ENCODE results near the gene CHPT1.
"Not testable (repeated sequence)": the region's sequence is repeated elsewhere in the genome, so short reads cannot be mapped to it uniquely, and the experiment has no call there.

The CHPT1 gene

DNA sequence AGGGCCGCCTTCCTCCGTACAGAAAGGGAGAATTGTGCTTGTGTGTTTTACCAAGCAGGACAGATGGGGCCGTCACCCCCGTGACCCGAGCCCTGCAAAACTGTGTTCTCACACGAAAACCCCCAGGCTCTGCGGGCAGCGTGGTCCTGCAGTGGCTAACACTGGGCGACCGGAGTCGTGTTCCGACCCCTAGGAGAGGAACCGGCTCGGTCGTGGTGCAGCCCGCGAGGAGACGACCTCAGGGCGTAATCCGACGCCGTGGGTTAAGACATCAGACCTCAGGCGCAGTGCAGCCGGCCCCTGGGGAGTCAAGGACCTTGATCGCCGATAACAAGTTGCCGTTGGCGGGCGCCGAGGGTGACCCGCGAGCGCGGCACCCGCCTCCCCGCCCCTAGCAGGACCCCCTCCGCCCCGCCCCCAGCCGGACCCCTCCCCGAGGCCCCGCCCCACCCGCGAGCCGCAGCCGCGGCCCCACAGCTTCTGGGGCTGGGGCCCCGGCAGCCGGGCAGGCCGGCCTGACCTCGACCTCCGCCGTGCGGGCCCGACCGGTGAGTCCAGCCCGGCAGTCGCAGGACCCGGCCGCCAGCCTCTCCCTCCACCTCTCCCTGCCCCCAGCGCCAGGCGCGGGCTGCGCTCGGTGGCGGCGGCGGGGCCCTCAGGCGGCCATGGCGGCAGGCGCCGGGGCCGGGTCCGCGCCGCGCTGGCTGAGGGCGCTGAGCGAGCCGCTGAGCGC, at the start of gene CHPT1:
Gene CHPT1, plus strand, starts transcription at position 444 of the 733 bp plus-strand sequence. Its CDS starts 222 bp downstream, at position 666.
- peak; percentile 72 for DNase-seq (ENCODE audit: low spot score)

DNA sequence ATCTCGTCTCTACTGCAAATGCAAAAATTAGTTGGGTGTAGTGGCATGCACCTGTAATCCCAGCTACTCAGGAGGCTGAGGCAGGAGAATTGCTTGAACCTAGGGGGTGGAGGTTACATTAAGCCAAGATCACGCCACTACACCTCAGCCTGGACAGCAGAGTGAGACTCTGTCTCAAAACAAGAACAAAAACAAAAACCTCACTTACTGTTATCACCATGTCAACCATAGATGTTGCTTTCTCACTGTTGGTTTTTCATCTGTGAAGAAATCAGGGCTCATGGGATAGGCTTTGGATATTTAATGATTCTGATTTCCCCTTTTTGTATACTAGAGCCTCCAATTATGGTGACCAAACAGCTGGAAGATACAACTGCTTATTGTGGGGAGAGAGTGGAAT, 49.7 kb upstream of the CHPT1 start:
- no peak for DNase-seq (ENCODE audit: low spot score)

DNA sequence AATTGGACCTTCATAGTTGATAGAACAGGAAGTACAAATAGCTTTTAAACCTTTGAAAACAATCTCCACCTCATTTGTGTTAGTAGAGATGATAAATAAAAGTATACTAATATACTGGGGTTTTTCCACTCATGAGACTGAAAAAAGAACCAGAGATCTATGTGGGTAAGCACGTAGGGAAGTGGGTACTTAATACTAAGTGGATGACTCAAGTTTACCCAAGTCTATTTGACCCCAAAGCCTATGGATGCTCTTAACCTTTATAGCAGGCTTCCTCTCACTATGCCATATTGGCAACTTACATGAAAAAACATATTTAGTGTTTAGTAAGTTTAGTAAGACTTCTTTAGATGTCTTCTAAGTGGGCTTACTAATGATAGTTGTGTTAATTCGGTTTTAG, 49.2 kb upstream of the CHPT1 start:
- DNase-seq (ENCODE audit: low spot score) = no peak

DNA sequence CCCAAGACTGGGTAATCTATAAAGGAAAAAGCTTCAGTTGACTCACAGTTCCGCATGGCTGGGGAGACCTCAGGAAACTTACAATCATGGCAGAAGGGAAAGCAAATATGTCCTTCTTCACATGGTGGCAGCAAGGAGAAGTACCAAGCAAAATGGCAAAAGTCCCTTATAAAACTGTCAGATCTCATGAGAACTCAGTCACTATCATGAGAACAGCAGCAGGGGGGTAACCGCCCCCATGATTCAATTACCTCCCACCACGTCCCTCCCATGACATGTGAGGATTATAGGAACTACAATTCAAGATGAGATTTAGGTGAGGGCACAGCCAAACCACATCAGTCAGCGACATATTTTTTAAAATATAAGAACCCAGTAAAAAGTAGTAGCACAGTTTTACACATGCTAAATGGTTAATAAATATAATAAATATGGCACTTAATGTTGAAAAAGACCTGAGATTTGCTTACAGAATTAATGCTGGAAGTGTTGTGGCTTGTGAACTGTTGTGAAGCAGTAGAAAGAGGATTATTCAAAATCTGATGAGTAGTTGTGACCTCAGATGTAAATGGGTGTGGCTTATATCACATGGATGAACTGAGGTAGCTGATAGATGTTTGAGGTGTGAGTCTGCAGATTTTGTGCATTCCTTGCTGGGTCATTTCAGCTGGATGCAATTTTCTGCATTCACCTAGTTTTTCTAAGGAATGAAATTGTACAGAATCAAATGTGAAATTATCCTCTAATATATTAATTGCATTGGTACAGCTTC, 46.9 kb upstream of the CHPT1 start:
- DNase-seq (ENCODE audit: low spot score) = no peak

DNA sequence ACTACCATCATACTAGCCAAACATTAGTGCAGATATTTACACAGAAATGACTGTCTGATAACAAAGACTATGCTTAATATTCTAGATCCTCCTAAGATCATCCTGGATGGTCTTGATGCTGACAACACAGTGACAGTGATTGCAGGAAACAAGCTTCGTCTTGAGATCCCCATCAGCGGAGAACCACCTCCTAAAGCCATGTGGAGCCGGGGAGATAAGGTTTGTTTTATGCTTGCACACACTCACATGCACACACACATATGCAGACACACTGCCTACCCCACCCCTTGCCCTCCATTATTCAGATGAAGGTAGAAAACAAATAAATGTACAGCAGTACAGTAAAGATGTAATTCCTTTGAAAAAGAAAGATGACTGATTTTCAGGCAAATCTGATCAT, 44.4 kb upstream of the CHPT1 start:
- no peak for DNase-seq (ENCODE audit: low spot score)

DNA sequence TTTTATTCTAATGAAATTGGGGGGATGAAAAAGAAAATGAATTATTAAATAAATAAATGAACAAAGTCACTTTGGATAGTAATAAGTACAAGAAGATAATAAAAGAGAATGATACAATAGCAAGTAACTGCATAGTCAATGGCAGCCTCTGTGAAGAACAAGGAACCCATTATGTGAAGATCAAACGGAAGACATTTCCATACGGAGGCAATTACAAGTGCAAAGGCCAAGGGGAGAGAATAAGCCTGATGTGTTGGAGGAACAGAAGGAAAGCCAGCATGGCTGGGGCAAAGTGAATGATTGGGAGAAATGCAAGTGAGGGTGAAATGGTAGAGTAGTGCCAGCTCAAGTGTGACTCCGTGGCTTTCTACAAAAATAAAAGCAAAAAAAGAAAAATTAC, 43.9 kb upstream of the CHPT1 start:
- no peak for DNase-seq (ENCODE audit: low spot score)

DNA sequence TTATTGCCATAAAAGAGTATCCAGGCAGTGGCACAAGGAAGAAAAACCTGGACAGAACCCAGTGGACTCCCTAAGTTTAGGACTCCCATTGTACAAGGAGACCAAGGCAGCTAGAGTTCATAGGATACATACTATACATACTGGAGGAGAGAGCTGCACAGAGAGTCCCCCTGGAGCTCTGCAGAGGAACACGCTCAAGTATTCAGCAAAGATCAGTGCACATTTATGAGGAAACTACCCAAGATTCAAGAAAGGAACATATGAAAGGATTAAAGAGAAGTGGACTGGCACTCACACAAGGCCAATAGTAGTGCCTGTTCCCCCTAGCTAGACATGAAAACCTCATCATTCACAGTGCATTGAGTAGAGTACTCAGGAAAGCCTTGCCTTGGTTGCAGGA, 43.0 kb upstream of the CHPT1 start:
- no peak for DNase-seq (ENCODE audit: low spot score)

DNA sequence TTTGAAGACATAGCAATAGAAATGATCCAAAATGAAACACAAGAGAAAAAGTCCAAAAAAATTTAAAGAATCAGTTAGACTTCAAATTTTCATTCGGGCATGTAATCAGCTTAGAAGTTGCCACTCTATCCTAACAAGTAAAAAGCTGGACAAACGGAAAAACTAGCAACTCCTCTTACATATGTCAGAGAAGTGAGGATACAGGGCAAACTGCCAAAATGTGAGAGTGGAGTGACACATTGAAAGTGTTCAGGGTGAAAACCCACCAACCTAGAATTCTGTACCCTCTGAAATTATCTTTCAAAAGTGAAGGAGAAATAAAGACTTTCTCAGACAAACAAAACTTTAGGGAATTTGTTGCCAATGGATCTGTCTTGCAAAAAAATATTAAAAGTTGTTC, 42.0 kb upstream of the CHPT1 start:
- no peak for DNase-seq (ENCODE audit: low spot score)

DNA sequence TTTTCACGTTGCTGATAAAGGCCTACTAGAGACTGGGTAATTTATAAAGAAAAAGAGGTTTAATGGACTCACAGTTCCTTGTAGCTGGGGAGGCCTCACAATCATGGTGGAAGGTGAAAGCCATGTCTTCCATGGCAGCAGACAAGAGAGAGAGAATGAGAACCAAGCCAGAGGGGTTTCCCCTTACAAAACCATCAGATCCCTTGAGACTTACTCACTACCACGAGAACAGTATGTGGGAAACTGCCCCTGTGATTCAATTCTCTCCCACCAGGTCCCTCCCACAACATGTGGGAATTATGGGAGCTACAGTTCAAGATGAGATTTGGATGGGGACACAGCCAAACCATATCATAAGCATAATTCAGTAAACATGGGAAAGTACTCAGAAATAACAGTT, 36.8 kb upstream of the CHPT1 start:
- DNase-seq (ENCODE audit: low spot score) = not testable (repeated sequence)

DNA sequence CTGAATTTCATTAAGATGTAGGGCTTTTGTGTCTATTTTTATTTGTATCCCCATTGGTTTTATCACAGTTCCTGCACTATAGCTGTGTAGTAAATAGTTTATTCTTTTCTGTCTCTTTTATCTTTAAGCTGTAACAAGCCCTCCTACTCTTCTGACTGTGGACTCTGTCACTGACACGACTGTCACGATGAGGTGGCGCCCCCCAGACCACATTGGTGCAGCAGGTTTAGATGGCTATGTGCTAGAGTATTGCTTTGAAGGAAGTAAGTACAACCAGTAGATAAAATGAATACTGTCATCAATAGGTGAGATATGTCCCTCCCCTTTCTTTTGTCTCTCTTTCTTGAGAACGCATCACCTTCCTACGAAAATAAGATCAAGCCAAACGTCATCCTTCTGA, 34.1 kb upstream of the CHPT1 start:
- no peak for DNase-seq (ENCODE audit: low spot score)

DNA sequence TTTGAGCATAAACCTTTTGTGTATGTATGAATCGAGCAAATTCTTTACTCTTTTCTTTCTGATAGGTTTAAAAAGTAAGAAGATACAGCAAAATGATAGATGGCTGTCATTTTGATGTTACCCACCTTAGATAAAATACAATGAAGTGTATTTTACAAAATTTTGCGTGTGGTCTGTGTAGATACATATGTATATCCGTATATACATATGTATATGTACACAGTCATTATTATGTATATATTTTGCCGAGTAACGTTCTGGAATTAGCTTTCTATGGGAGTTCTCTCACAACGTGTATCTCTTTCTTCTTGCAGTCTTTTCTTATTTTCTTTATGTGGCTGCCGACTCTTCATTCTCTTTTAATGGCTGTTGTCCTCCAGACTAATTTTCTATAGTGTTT, 32.4 kb upstream of the CHPT1 start:
- DNase-seq (ENCODE audit: low spot score) = no peak

DNA sequence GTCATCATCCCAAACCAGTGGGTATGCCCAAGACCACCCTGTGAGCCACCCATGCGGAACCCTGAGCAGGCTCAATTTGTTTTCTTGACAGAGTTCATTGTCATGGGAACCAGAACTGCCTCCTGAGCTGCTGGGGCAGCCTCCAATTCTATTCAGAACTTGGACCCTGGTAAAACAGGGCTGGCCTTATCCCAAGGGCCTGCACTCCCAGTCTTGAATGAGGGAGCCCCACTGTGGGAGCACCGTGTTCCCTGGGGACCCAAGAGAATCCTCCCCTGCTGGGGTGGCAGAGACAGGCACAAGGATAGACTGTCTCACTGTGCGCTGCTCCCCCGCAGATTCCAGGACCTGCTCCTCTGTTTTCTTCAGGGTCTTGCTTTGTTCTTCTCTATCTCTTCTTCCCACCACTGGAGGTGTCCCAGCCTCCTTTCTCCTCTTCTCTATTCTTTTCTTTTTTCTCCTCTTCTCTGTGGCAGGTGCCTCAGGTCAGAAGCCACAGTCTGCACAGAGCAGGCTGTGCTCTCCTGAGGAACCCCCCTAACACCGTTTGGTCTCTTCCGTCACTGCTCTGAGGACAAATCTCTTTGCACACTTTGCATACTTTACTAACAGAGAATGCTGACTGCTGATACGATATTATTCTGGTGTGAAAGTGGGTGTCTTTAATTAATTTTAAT, 31.2 kb upstream of the CHPT1 start:
- no peak for DNase-seq (ENCODE audit: low spot score)

DNA sequence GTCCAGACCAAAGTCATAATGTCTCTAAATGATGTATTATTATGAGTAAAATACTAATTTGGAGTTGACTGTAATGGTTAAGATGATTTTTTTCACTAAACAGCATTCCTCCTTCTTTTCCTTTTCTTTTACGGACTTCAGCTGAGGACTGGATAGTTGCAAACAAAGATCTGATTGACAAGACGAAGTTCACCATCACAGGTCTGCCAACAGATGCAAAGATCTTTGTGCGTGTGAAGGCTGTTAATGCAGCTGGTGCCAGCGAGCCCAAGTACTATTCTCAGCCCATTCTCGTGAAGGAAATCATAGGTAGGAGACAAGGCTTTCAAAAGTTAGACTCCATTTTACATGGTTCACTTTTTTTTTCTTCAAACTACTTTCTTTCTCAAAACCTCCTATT, 29.8 kb upstream of the CHPT1 start:
- no peak for DNase-seq (ENCODE audit: low spot score)

DNA sequence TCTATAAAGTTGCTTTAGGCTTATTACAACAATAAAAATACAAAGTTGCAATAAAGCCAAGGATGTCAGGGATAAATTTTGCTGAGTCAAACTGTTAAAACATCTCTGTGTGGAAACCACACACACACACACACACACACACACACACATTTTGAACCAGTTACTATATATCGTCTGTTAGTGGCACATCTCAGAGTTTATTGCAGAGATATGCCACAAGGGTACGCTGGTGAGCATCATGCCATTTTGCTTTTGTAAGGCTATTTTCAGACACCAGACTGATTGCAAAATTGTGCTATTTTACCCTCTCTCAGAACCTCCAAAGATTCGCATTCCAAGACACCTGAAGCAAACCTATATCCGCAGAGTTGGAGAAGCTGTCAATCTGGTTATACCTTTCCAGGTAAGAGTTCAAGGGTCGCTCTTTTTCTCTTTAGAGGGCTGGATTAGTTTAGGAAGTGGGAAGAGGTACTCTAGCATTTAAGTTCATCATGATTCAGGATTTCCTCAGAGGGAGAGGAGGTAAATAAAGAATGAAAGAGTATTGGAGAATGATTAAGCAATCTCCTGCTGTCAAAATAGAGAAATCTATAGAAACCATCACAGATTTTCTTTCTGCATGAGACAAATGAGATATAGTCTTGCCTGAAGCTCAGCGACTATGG, 27.3 kb upstream of the CHPT1 start:
- DNase-seq (ENCODE audit: low spot score) = peak; percentile 49

DNA sequence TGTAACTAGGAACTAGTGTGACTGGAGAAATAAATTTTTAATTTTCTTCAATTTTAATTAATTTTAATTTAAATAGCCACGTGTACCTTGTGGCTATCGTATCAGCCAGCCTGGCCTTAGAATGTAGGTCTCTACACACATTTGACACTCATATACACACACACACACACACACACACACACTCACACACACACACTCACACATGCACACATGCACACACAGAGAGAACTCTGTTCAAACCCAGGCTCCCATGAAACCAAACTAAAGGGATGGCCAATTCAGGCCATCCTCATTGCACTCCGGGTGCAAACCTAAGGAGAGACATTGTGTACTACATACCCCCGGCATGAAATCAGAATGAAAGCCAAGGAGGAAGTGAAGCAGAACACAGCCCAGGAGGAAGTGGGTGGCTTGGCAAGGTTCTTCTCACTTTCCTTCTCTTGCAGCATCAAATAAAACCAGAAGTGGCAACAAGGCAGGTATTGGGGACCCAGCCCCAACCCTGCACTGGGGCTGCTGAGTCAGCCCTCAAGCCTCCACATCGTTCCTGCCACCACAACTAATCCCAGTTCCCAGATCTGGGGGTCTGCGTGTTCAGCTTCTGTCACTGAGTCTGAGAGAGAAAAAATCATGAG, 26.2 kb upstream of the CHPT1 start:
- no peak for DNase-seq (ENCODE audit: low spot score)

DNA sequence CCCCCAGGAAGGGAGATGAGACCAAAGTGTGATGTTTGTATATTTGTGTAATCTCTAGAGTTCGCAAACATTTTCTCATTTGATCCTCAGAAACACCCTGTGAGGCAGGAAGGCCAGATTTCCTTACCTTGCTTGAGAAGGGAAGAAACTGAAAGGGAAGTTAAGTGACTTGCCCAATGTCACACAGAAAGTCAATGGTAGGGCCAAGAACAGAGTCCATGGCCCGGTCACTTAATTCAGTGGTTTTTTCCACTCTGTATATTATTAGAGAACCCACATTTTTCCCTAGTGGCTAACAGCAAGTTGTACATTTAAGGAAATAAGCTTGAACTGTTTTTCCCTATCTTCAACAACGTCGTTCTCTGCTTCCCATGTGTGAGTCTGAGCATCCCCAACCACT, 25.6 kb upstream of the CHPT1 start:
- DNase-seq (ENCODE audit: low spot score) = no peak

DNA sequence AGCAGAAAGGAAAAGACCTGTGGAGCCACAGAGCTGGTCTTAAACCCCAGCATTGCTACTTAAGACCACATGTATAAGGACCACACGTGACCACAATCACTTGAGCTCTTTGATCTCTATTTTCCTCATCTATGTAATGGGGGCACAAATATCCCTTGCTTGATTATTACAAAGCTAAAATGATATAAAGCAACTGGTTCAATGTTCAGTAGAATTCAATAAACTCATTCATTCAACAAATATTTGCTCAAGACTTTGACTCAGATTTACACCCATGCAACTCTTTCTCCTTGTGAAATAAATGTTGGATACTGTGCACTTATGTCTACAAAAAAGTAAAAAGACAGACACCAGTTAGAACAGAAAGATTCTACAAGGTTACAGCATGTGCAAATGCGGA, 21.9 kb upstream of the CHPT1 start:
- no peak for DNase-seq (ENCODE audit: low spot score)

DNA sequence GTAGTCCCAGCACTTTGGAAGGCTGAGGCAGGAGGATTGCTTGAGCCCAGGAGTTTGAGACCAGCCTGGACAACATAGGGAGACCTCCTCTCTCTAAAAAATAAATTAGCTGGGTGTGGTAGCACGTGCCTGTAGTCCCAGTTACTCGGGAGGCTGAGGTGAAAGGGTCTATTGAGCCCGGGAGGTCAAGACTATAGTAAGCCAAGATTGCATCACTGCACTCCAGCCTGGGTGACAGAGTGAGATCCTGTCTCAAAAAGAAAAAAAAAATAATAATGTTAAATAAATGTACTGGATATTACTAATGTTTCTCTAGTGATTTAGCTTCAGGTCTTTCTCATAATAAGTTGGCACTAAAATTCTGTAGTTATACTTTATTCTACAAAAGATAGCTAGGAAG, 20.9 kb upstream of the CHPT1 start:
- DNase-seq (ENCODE audit: low spot score) = not testable (repeated sequence)

DNA sequence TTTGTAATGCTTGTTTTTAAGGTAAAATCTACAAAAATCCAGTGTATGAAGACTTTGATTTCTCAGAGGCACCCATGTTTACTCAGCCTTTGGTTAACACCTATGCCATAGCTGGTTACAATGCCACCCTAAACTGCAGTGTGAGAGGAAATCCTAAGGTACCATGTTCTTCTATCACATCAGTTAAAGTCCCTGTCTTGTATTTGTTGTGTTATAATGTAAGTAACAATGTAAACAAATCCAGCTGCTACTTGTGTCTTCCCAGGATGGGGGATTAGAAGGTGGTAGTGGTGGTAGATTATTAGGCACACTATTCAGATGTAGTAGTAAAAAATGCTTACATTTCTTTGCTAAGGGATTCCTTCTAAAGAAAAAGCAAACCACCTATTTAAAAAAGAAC, 19.4 kb upstream of the CHPT1 start:
- DNase-seq (ENCODE audit: low spot score) = no peak

DNA sequence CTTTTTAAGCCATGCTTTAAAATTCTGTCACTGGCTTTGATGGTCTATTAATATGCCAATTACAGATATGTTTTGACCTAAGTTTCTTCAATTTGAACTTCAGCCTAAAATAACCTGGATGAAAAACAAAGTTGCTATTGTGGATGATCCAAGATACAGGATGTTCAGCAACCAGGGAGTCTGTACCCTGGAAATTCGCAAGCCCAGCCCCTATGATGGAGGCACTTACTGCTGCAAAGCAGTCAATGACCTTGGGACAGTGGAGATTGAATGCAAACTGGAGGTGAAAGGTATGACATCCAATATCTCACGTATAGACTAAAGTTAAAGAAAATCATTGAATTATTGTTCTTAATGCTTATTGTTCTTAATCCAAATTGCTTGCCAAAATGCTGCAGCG, 17.2 kb upstream of the CHPT1 start:
- no peak for DNase-seq (ENCODE audit: low spot score)

DNA sequence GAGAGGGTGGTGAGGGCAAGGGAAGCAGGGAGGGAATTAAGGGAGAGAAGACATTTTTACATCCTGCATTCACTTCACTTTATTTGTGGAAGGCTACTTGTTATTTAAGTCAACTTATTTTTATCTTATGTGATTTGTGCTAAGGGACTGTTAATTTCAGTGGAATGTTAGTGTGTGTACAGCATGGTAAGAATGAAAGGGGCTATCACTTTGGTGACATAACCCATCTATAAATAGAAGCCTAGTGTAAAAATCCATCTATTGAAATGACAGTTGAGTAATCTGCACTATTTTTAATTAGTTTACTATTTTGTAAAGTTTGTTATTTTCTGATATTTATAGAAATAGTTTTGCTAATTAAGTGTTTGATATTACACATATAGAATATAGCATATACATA, 16.8 kb upstream of the CHPT1 start:
- no peak for DNase-seq (ENCODE audit: low spot score)

DNA sequence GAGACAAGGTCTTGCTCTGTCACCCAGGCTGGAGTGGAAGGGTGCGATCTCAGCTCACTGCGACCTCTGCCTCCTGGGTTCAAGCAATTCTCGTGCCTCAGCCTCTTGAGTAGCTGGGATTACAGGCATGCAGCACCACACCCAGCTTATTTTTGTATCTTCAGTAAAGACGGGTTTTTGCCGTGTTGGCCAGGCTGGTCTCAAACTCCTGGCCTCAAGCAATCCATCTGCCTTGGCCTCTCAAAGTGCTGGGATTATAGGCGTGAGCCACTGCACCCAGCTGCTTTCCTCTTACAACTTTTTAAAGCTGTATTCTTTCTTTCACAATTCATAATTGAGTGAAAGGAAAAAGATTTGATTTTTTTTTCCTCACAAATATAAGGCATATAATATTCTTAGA, 15.8 kb upstream of the CHPT1 start:
- not testable (repeated sequence) for DNase-seq (ENCODE audit: low spot score)

All from hematopoietic multipotent progenitor cell treated with erythropoietin and hydrocortisone succinate and interleukin-3 and kit ligand, for 15 days (in vitro differentiated cells).